Activated CD4-positive, alpha-beta T cell treated with anti-CD3 and anti-CD28 coated beads for 36 hours (primary cell): Measurements from ENCODE around the gene PNPLA7. TPM values are rescaled to one million over a fixed set of nuclear protein-coding genes. Genes with fewer than 3 reads are reported as not detected.
"Not testable (repeated sequence)": the region's sequence is repeated elsewhere in the genome, so short reads cannot be mapped to it uniquely, and the experiment has no call there.

ENCODE experiments used
- ATAC-seq: fragments of 200-7000 bp; cut with Tn5 transposase; one replicate; pipeline ENCODE4 v1.10.0; 2021; ENCODE audit warnings: mild to moderate bottlenecking, moderate library complexity
- CTCF ChIA-PET: fragments of 350-600 bp; sonication (Branson Sonifier 250); formaldehyde crosslinking; loops from one replicate; lab custom pipeline; 2021; ENCODE audit warnings: antibody characterized with exemption; lab: Charles Lee
- POLR2A ChIA-PET: fragments of 350-600 bp; sonication (Branson Sonifier 250); formaldehyde crosslinking; loops from one replicate; lab custom pipeline; 2021; ENCODE audit warnings: antibody characterized with exemption, inconsistent platforms; lab: Charles Lee
- DNase-seq: peaks from one replicate; pipeline ENCODE4 v3.0.0-alpha.2; 2020
- H3K27ac Mint-ChIP-seq: one replicate; pipeline ENCODE4 v1.8.0; 2021; ENCODE audit warnings: mixed read lengths
- H3K27me3 Mint-ChIP-seq: one replicate; pipeline ENCODE4 v1.8.0; 2021; ENCODE audit warnings: mixed read lengths
- H3K36me3 Mint-ChIP-seq: one replicate; pipeline ENCODE4 v1.8.0; 2021; ENCODE audit warnings: low read depth, mixed read lengths
- H3K4me1 Mint-ChIP-seq: one replicate; pipeline ENCODE4 v1.8.0; 2021; ENCODE audit warnings: mixed read lengths
- H3K4me3 Mint-ChIP-seq: one replicate; pipeline ENCODE4 v1.8.0; 2021; ENCODE audit warnings: mild to moderate bottlenecking, moderate library complexity, mixed read lengths
- H3K9me3 Mint-ChIP-seq: one replicate; pipeline ENCODE4 v1.8.0; 2021; ENCODE audit warnings: low read depth, mixed read lengths
- intact Hi-C, 2 experiments: fragments of 100-400 bp; cut with DNase I in 1 of 2; cut with micrococcal nuclease in 1 of 2; formaldehyde crosslinking; loops; one replicate each; pipeline versions ENCODE4 v1.14.2 to v1.15.1; 2022 to 2024; cut with DNase I, micrococcal nuclease
- total RNA-seq, 2 experiments: library from RNA; stranded (reverse); gene quantifications; one replicate each; pipeline ENCODE4 v1.2.3, GENCODE V29; 2021

PNPLA7 gene
- total RNA-seq, 2 experiments from 2014 or later = 3.1 to 3.6 TPM

DNA sequence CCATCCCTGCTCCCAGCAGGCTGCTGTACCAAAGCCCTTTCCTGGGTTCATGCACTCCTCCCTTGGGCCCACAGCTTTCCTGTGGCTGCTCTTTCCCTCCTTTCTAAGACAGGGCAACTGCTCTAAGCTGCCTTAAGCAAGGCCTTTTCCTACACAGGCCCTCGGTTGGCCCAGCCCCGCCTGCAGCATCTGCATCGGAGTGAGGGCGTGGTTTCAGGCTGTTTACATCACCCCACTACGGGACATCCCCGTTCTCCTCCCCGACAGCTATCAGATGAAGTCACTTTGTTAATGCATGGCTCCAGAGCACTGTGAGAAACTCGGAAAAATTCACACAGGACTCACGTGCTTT, 25.1 kb upstream of the PNPLA7 start:
- ChIA-PET POLR2A (no interaction called here), CTCF (no interaction called here)
- peak overlapping the region; percentile 38 for H3K27ac Mint-ChIP-seq
- H3K4me1 Mint-ChIP-seq = peaks cover 28% of the 10 kb centered on the region
- H3K9me3 Mint-ChIP-seq = no peaks in the 10 kb centered on the region
- H3K4me3 Mint-ChIP-seq = no peak overlapping the region
- intact Hi-C loops = no loop called here
- H3K36me3 Mint-ChIP-seq = peaks cover 34% of the 10 kb centered on the region
- H3K27me3 Mint-ChIP-seq = no peaks in the 10 kb centered on the region
- ATAC-seq = no peak
- peak; percentile 31 for DNase-seq

DNA sequence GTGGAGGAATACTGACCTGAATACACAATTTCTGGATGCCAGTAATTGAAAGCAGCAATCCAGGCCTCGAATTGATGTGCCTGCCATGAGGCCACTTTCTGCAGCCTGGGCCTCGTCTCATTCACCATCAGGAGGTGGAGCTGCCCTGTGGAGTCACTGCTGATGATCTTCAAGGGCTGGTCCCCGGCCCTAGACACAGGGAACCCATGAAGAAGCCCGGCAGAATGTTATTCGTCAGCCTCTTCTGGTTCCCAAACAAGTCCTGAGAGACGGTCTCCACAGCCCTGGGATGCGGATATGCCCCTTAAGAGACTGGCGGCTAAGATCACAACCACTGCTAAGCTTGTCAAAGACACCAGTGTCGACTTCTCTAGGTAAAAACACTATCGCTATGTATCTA, 24.0 kb upstream of the PNPLA7 start:
- H3K27me3 Mint-ChIP-seq = no peaks in the 10 kb centered on the region
- H3K9me3 Mint-ChIP-seq = no peaks in the 10 kb centered on the region
- CTCF ChIA-PET = no interaction called here
- no peak overlapping the region for H3K27ac Mint-ChIP-seq
- H3K4me1 Mint-ChIP-seq = peaks cover 26% of the 10 kb centered on the region
- POLR2A ChIA-PET = no interaction called here
- DNase-seq (no peak), ATAC-seq (no peak)
- peaks cover 35% of the 10 kb centered on the region for H3K36me3 Mint-ChIP-seq
- H3K4me3 Mint-ChIP-seq = no peak overlapping the region
- intact Hi-C loops = no loop called here

DNA sequence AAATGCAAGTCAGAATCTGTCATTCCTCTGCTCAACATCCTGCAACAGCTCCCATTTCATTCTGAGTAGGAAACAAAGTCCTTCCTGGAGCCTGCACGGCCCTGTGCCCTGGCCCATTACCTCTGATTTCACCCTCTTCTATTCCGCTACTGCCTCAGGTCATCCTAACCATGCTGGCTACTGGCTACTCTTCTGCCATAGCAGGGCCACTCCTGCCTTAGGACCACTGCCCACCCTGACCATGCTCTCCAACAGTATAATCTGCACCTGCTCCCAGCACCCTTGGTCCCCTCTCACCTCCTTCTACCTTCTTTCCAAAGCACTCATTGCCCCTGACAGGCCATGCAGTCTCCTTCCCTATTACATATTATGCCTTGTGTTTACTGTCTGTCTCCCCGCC, 20.4 kb upstream of the PNPLA7 start:
- no peak overlapping the region for H3K4me3 Mint-ChIP-seq
- H3K4me1 Mint-ChIP-seq = peaks cover 7% of the 10 kb centered on the region
- POLR2A ChIA-PET = no interaction called here
- intact Hi-C loops = no loop called here
- peaks cover 29% of the 10 kb centered on the region for H3K36me3 Mint-ChIP-seq
- CTCF ChIA-PET = no interaction called here
- H3K27ac Mint-ChIP-seq = no peak overlapping the region
- no peak for ATAC-seq
- no peak for DNase-seq
- no peaks in the 10 kb centered on the region for H3K27me3 Mint-ChIP-seq
- H3K9me3 Mint-ChIP-seq = no peaks in the 10 kb centered on the region

DNA sequence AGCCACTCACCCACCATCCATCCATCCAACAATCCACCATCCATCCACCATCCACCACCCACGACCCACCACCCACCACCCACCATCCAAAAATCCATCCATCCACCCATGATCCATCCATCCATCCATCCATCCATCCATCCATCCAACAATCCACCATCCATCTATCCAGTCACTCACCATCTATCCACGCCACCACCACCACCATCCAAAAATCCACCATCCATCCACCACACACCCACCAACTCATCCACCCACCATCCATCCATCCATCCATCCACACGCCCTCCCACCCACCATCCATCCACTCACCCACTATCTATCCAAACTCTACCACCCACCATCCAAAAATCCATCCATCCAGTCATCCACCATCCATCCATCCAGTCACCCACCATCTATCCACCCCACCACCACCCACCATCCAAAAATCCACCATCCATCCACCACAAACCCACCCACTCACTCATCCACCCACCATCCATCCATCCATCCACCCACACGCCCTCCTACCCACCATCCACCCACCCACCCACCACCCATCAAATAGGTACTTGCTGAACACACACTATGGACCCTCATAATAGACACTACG, 19.5 kb upstream of the PNPLA7 start:
- Mint-ChIP-seq H3K27ac (no peak overlapping the region), H3K27me3 (no peaks in the 10 kb centered on the region), H3K9me3 (no peaks in the 10 kb centered on the region), H3K4me3 (no peak overlapping the region), H3K36me3 (peaks cover 22% of the 10 kb centered on the region), H3K4me1 (no peaks in the 10 kb centered on the region)
- DNase-seq (no peak), ATAC-seq (no peak)
- CTCF ChIA-PET = interaction anchor here (0.6 kb wide), 1 partner anchor 601 kb away, joined by 3 read pairs; no protein-coding TSS in a partner anchor
- intact Hi-C loops = no loop called here
- POLR2A ChIA-PET = no interaction called here

DNA sequence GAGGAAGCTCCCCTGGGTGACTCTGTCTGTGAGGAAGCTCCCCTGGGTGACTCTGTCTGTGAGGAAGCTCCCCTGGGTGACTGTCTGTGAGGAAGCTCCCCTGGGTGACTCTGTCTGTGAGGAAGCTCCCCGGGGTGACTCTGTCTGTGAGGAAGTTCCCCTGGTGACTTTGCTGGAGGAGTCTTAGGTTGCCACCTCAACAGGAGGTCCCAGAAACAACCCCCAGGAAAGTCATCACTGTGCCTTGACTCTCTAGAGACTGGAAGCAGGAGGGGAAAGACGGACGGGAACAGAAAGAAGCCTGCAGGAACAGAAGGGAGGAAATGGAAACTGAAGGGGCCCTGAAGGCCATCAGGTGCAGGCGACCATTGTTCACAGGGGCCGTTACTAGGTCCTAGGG, 18.2 kb upstream of the PNPLA7 start:
- H3K27ac Mint-ChIP-seq, POLR2A ChIA-PET: not testable (repeated sequence)

DNA sequence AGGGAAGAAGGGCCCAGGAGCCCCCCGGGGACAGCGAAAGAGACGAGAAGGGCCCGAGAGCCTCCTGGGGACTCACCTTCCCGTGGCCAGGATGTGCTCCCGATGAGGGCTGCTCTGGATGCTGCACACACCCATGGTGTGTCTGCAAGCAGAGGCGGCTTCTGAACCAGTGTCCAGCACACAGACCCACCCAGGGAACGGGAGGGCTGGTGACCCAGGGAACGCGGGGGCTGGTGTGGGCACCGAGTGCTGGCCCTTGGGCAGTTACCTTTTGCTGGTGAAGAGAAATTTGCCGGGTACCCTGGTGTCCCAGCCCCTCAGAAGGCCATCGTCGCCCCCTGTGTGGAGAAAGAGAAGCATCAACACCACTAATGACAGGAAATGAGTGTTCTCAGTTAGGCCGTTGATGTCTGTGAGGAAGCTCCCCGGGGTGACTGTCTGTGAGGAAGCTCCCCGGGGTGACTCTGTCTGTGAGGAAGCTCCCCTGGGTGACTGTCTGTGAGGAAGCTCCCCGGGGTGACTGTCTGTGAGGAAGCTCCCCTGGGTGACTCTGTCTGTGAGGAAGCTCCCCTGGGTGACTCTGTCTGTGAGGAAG, 14.7 kb upstream of the PNPLA7 start:
- POLR2A ChIA-PET = no interaction called here
- CTCF ChIA-PET = interaction anchor here (0.8 kb wide), 1 partner anchor 13 kb away, joined by 5 read pairs; no protein-coding TSS in a partner anchor

More for the DNA sequence above, 18.2 kb upstream of the PNPLA7 start:
- peaks cover 23% of the 10 kb centered on the region for H3K36me3 Mint-ChIP-seq
- intact Hi-C loops, DNase-seq, H3K27me3 Mint-ChIP-seq, H3K9me3 Mint-ChIP-seq, H3K4me1 Mint-ChIP-seq, H3K4me3 Mint-ChIP-seq, CTCF ChIA-PET, ATAC-seq: not testable (repeated sequence)

DNA sequence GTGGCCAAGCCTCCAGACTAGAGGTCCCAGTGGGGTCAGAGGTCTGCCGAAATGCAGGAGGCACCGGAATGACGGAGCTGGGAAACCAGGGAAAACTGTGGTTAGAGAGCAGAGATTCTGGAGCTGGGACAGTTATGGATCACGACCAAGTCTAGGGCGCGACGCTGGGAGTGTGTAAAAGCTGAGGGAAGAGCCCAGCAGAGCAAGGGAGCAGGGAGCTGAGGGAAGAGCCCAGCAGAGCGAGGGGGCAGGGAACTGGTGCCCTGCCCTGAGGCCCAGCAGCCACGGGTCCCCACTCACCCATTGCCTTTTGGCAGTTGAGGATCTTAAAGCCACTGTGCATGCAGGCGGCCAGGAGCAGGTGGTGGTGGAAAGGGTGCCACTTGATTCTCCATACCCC, 13.9 kb upstream of the PNPLA7 start:
- Mint-ChIP-seq H3K9me3 (no peaks in the 10 kb centered on the region), H3K27me3 (no peaks in the 10 kb centered on the region), H3K4me1 (no peaks in the 10 kb centered on the region), H3K27ac (no peak overlapping the region), H3K4me3 (no peak overlapping the region), H3K36me3 (peaks cover 27% of the 10 kb centered on the region)
- intact Hi-C loops = no loop called here
- ATAC-seq = no peak
- ChIA-PET POLR2A (no interaction called here), CTCF (interaction anchor here (0.6 to 1.4 kb wide), 4 partner anchors 9 to 77 kb away, joined by 3 to 5 read pairs (median 4); no protein-coding TSS in a partner anchor)
- DNase-seq = no peak

More for the DNA sequence above, 14.7 kb upstream of the PNPLA7 start:
- no peaks in the 10 kb centered on the region for H3K4me1 Mint-ChIP-seq
- H3K36me3 Mint-ChIP-seq = peaks cover 21% of the 10 kb centered on the region
- H3K9me3 Mint-ChIP-seq = no peaks in the 10 kb centered on the region
- ATAC-seq (no peak), DNase-seq (no peak)
- intact Hi-C loops = no loop called here
- H3K4me3 Mint-ChIP-seq = no peak overlapping the region
- H3K27ac Mint-ChIP-seq = no peak overlapping the region
- no peaks in the 10 kb centered on the region for H3K27me3 Mint-ChIP-seq

DNA sequence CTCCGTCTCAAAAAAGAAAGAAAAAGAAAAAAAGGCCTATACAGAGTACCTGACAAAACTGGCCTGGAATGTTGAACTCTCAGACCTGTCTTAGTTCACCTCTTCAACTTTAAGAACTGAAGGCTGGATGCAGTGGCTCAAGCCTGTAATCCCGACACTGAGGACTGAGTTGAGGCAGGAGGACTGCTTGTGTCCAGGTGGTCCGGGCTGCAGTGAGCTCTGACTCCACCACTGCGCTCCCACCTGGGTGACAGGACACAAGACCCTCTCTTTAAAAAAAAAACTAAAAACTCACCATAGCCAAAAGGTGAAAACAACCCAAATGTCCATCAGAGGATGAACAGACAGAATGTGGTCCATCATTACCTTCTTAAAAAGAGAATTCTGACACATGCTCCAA, 7.9 kb upstream of the PNPLA7 start:
- Mint-ChIP-seq H3K27me3 (no peaks in the 10 kb centered on the region), H3K4me1 (no peaks in the 10 kb centered on the region), H3K36me3 (peaks cover 25% of the 10 kb centered on the region), H3K9me3 (no peaks in the 10 kb centered on the region), H3K4me3 (no peak overlapping the region), H3K27ac (no peak overlapping the region)
- DNase-seq (no peak), ATAC-seq (no peak)
- intact Hi-C loops = no loop called here
- CTCF ChIA-PET = interaction anchor here (0.6 to 1.2 kb wide), 3 partner anchors 20 to 321 kb away, joined by 3 to 7 read pairs (median 5); no protein-coding TSS in a partner anchor
- POLR2A ChIA-PET = interaction anchor here (0.7 kb wide), 1 partner anchor 8 kb away, joined by 8 read pairs; the partner anchor contains the start of gene PNPLA7

DNA sequence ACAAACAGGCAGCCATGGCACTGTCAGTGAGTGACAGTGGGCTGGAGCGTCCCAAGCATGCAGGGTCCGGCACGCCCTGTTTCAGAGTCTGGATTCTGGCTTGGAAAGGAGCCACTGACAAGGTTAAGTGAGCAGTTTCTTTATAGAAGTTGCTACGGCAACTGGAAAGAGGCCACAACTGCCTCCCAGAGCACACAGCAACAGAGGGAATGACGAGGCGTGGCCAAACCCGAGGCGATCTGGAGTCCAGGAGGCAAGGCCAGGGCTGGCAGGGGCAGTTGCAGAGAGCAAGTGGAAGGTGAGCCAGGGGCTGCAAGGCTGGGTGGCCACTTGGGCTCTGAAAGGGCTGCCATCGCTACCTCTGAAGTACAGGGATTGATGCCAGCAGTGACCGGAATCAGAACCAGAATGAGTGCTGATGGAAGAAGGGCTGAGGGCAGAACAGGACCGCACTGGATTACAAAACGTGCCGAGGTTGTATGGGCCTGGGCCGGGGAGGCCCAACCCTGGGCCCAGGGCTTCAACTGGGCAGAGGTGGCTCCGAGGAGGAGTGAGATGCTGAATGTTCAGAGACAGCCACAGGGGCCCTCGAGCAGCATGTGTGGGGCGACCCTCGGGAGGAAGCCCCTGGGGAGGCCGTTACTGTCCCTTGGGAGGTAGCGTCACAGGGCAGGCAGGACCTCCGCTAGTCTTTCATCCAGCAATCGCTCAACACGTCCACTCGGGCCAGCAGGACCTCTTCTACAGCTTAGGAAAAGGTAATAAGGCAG, 6.1 kb upstream of the PNPLA7 start:
- Mint-ChIP-seq H3K4me1 (peaks cover 4% of the 10 kb centered on the region), H3K9me3 (no peaks in the 10 kb centered on the region), H3K36me3 (peaks cover 22% of the 10 kb centered on the region), H3K4me3 (no peak overlapping the region), H3K27ac (no peak overlapping the region), H3K27me3 (no peaks in the 10 kb centered on the region)
- DNase-seq (no peak), ATAC-seq (no peak)
- ChIA-PET CTCF (no interaction called here), POLR2A (no interaction called here)
- intact Hi-C loops = no loop called here

DNA sequence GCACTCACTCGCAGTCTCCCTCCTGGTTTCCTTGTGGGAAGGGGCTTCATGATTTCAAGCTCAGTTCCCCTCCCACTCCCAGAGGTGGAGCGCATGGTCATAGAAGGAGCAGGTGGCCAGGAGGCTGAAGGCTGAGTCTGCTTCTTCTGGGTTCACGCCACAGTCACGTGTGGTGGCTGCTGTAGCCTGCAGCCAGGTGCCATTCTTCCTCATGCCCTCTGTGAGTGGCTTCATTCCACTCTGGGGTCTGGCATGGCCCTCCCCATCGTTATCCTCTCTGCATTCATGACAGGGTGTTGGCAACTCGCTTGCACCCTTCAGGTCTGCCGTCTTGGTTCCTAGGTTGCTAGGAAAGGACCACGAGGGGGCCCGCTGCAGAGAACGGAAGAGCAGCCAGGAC, 5.0 kb upstream of the PNPLA7 start:
- Mint-ChIP-seq H3K27ac (no peak overlapping the region), H3K4me1 (peaks cover 6% of the 10 kb centered on the region), H3K4me3 (no peak overlapping the region), H3K27me3 (no peaks in the 10 kb centered on the region), H3K36me3 (peaks cover 19% of the 10 kb centered on the region), H3K9me3 (no peaks in the 10 kb centered on the region)
- DNase-seq (no peak), ATAC-seq (no peak)
- POLR2A ChIA-PET = no interaction called here
- CTCF ChIA-PET = no interaction called here
- intact Hi-C loops = no loop called here

DNA sequence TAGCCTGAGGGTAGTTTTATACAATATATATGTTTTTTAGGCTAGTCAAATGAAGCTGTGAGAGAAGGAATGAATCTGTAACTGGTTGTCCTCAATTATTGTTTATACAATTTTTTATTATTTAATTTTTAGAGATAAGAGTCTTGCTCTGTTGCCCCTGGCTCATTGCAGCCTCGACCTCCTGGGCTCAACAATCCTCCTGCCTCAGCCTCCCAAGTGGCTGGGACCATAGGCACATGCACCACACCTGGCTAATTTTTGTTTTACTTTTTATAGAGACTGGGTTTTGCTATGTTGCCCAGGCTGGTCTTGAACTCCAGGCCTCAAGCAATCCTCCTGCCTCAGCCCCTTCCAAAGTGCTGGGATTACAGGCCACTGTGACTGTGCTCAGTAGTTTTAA, 4.1 kb upstream of the PNPLA7 start:
- POLR2A ChIA-PET = no interaction called here
- DNase-seq (no peak), ATAC-seq (no peak)
- intact Hi-C loops = no loop called here
- H3K36me3 Mint-ChIP-seq = peaks cover 11% of the 10 kb centered on the region
- peaks cover 11% of the 10 kb centered on the region for H3K4me1 Mint-ChIP-seq
- no peak overlapping the region for H3K27ac Mint-ChIP-seq
- H3K9me3 Mint-ChIP-seq = no peaks in the 10 kb centered on the region
- no peak overlapping the region for H3K4me3 Mint-ChIP-seq
- H3K27me3 Mint-ChIP-seq = no peaks in the 10 kb centered on the region
- CTCF ChIA-PET = no interaction called here
